Left lung (tissue), 10 donors: ENCODE results near the gene TOM1. TPM values are rescaled to one million over a fixed set of nuclear protein-coding genes. Genes with fewer than 3 reads are reported as not detected.
A peak's percentile ranks its signal among the peaks of the same experiment; 100 is the strongest.

Experiments
- ATAC-seq: fragments of 200-7000 bp; cut with Tn5 transposase; one replicate; pipeline ENCODE4 v1.9.1; 2020; ENCODE audit warnings: moderate library complexity
- DNase-seq, 4 donors: peaks; one replicate each; pipeline ENCODE4 v3.0.0-alpha.2; 2013 to 2020
- H3K27ac ChIP-seq, 2 donors: fragments of 200-600 bp; sonication (generic) in 1 of 2; one replicate each; pipeline versions ENCODE4 v1.5.0 to v1.8.0; 2020 to 2021
- H3K27me3 ChIP-seq, 2 donors: fragments of 200-600 bp; sonication (generic) in 1 of 2; one replicate each; pipeline versions ENCODE4 v1.5.0 to v1.8.0; 2020 to 2021
- H3K36me3 ChIP-seq, 2 donors: fragments of 200-600 bp; sonication (generic) in 1 of 2; one replicate each; pipeline versions ENCODE4 v1.5.0 to v1.8.0; 2020 to 2021
- H3K4me1 ChIP-seq, 2 donors: fragments of 200-600 bp; one replicate each; pipeline ENCODE4 v1.8.0; 2021
- H3K4me3 ChIP-seq, 2 donors: fragments of 200-600 bp; sonication (generic) in 1 of 2; one replicate each; pipeline versions ENCODE4 v1.5.0 to v1.8.0; 2020 to 2021; ENCODE audit warnings: mild to moderate bottlenecking in 1 of 2
- H3K9me3 ChIP-seq, 2 donors: fragments of 200-600 bp; sonication (generic) in 1 of 2; one replicate each; pipeline versions ENCODE4 v1.5.0 to v1.8.0; 2020 to 2021
- intact Hi-C, 2 donors: fragments of 100-400 bp; cut with DNase I; formaldehyde crosslinking; loops; one replicate each; pipeline versions ENCODE4 v1.11.2 to v1.14.2; 2022
- polyA plus RNA-seq, 6 donors: library from polyadenylated mRNA; unstranded; fragments of 120-200 nt; gene quantifications; one replicate each; pipeline ENCODE4 v1.2.1, GENCODE V29; 2013; ENCODE audit not compliant: insufficient read length in 6 of 6
- total RNA-seq, 2 donors: library from RNA; stranded (reverse); fragmentation: NEBNext Ultra II Directional; extraction: Animal tissue kit (Norgen Biotek cat#: 25700); gene quantifications; one replicate each; pipeline ENCODE4 v1.2.1, GENCODE V29; 2021
- TF ChIP-seq, protein P1 (sequence below), 2 donors: fragments of 200-600 bp; sonication (generic) in 1 of 2; IDR thresholded peaks; one replicate each; pipeline versions ENCODE4 v1.5.0 to v1.8.0; 2021; ENCODE audit warnings: antibody characterized with exemption in 2 of 2
- donor health status: DM: no; HTN: yes; CAD: no.
- donor health status: DM: no; HTN: no; CAD: no.

The TOM1 gene
- total and polyA plus RNA-seq, 8 donors: 28.9 to 81.3 (median 32.8) TPM

DNA sequence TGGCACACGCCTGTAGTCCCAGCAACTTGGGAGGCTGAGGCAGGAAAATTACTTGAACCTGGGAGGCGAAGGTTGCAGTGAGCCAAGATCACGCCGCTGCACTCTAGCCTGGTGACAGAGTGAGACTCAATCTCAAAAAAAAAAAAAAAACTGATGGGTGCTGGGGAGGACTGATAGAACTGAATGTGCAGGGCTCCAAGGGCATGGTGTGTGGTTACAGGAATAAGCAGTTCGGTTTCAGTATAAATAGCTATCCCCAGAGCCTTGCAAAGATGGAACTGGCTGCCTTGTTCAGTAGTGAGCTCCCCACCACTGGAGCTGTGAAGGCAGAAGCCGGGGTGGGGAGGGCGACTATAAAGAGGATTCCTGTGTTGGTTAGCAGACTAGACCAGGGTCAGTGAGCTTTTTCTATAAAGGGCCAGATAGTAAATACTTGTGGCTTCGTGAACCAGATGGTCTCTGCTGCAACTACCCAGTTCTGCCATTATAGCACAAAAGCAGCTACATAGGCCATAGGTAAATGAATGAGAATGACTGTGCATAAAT, 5.9 kb downstream of the TOM1 start:
- Histone ChIP-seq H3K36me3 (peaks cover 0 to 19% of the 10 kb centered on the region in 2 donors), H3K9me3 (no peaks in the 10 kb centered on the region), H3K4me1 (peaks cover 11 to 82% of the 10 kb centered on the region in 2 donors), H3K27me3 (no peaks in the 10 kb centered on the region), H3K4me3 (no peak overlapping the region), H3K27ac (peak overlapping the region in 1 of 2 donors; percentile 41)
- intact Hi-C loops: no loop called here
- ATAC-seq (no peak), DNase-seq (no peak)
- TF ChIP-seq, protein P1, sequence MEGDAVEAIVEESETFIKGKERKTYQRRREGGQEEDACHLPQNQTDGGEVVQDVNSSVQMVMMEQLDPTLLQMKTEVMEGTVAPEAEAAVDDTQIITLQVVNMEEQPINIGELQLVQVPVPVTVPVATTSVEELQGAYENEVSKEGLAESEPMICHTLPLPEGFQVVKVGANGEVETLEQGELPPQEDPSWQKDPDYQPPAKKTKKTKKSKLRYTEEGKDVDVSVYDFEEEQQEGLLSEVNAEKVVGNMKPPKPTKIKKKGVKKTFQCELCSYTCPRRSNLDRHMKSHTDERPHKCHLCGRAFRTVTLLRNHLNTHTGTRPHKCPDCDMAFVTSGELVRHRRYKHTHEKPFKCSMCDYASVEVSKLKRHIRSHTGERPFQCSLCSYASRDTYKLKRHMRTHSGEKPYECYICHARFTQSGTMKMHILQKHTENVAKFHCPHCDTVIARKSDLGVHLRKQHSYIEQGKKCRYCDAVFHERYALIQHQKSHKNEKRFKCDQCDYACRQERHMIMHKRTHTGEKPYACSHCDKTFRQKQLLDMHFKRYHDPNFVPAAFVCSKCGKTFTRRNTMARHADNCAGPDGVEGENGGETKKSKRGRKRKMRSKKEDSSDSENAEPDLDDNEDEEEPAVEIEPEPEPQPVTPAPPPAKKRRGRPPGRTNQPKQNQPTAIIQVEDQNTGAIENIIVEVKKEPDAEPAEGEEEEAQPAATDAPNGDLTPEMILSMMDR (IDR thresholded peaks at IDR 0.05): no peak

DNA sequence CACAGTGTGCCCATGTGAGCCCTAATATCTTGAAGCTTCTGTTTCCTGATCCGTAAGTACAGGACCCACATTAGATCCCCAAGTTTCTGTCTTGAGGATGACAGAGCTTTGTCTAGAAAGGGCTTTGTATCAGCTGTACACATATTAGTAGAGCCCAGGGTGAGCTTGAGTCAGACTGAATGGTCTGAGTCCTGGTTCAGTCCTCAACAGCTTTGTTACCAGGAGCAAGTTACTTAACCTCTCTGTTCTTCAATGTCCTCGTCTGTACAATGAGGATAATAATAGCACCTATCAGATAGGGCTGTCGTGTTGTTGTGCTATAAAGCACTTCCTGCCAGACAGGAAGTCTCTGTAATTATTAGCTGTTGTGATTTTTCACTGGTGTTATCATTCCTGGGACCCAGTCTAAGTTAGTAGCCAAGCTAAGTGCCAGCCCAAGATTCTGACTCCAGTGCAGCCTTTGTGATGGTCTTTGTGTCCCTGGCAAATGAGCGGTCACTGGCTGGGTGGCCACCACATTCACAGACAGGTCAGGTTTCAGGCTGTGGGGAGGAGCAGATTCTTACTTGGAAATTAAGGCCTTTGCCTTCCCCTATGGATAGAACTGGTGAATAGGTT, 6.8 kb downstream of the TOM1 start:
- DNase-seq: no peak

DNA sequence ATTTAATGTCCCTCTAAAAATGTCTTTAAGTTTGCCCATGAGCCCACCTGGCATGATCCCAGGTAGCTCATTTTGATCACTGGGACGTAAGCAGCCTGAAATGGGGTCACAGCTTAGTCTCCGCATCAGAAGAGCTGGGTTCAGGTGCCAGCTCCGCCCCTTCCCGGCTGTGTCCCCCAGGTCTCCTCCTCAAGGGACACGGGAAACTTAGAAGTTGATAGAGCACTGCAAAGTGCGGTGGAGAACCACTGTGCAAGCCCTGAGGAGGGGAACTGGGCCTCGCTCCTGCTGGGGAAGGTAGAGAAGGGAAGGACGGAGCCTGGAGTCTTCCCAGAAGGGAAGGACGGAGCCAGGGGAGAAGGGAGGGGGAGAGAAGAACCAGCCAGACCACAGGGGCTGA, 7.7 kb downstream of the TOM1 start:
- H3K27ac ChIP-seq: peak overlapping the region in 1 of 2 donors; percentile 70
- H3K36me3 ChIP-seq: peaks cover 0 to 33% of the 10 kb centered on the region in 2 donors
- intact Hi-C loops: no loop called here
- H3K4me1 ChIP-seq: peaks cover 11 to 77% of the 10 kb centered on the region in 2 donors
- ATAC-seq: no peak
- no peak overlapping the region for H3K4me3 ChIP-seq
- H3K9me3 ChIP-seq: no peaks in the 10 kb centered on the region
- TF ChIP-seq, protein P1 (IDR thresholded peaks at IDR 0.05): no peak
- DNase-seq: no peak
- H3K27me3 ChIP-seq: no peaks in the 10 kb centered on the region

More for the DNA sequence above, 6.8 kb downstream of the TOM1 start:
- Histone ChIP-seq H3K27me3 (no peaks in the 10 kb centered on the region), H3K4me3 (no peak overlapping the region), H3K27ac (peak overlapping the region in 1 of 2 donors; percentile 41), H3K36me3 (peaks cover 0 to 24% of the 10 kb centered on the region in 2 donors), H3K9me3 (no peaks in the 10 kb centered on the region), H3K4me1 (peaks cover 11 to 77% of the 10 kb centered on the region in 2 donors)
- ATAC-seq: no peak
- TF ChIP-seq, protein P1 (IDR thresholded peaks at IDR 0.05): no peak
- intact Hi-C loops: no loop called here

DNA sequence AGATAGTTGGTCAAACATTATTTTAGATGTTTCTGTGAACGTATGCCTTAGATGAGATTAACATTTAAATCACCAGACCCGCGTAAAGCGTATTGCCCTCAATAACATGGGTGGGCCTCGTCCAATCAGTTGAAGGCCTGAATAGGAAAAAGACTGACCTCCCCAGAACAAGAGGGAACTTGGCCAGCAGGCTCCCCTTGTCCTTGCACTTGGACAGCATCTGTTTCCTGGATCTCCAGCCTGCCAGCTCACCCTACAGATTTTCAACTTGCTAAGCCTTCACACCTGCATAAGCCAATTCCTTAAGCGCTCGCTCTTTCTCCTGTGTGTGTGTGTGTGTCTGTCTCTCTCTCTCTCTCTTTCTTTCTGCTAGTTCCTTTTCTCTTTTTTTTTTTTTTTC, 8.2 kb downstream of the TOM1 start:
- no peak overlapping the region for H3K4me3 ChIP-seq
- no peaks in the 10 kb centered on the region for H3K9me3 ChIP-seq
- ATAC-seq: no peak
- no peak for DNase-seq
- H3K27me3 ChIP-seq: no peaks in the 10 kb centered on the region
- H3K27ac ChIP-seq: peak overlapping the region in 1 of 2 donors; percentile 70
- H3K36me3 ChIP-seq: peaks cover 0 to 34% of the 10 kb centered on the region in 2 donors
- TF ChIP-seq, protein P1 (IDR thresholded peaks at IDR 0.05): no peak
- intact Hi-C loops: no loop called here
- H3K4me1 ChIP-seq: peaks cover 11 to 77% of the 10 kb centered on the region in 2 donors

DNA sequence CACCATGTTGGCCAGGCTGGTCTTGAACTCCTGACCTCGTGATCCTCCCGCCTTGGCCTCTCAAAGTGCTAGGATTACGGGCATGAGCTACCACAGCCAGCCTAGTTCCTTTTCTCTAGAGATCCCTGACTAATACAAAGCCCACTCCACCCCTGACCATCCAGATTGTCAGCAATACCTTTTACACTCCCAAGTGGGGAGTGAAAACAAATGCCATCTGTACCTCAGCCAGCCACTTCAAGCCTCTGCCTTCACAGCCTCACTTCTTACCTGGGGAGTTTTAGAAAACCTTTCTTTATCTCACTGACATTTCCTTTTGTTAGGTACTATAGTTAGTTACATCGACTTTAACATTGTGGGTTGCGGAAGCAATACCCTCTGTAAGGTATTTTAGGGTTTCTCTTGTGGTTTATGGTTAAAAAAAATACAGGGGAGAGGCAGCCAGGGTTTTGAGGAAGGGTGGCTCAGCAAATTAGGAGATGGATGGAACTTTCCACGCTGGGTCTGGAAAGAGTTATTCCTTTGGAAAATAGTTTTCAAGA, 8.9 kb downstream of the TOM1 start:
- H3K9me3 ChIP-seq: no peaks in the 10 kb centered on the region
- TF ChIP-seq, protein P1 (IDR thresholded peaks at IDR 0.05): no peak
- DNase-seq (peak in 1 of 4 donors; percentile 31), ATAC-seq (no peak)
- intact Hi-C loops: no loop called here
- H3K4me3 ChIP-seq: no peak overlapping the region
- no peaks in the 10 kb centered on the region for H3K27me3 ChIP-seq
- H3K36me3 ChIP-seq: peaks cover 0 to 35% of the 10 kb centered on the region in 2 donors
- H3K4me1 ChIP-seq: peaks cover 13 to 79% of the 10 kb centered on the region in 2 donors
- H3K27ac ChIP-seq: peak overlapping the region in 1 of 2 donors; percentile 70
